ENCODE data around the gene RAB37. TPM values are rescaled to one million over a fixed set of nuclear protein-coding genes. Genes with fewer than 3 reads are reported as not detected.

The RAB37 gene
- total and polyA plus RNA-seq, 2 donors (not counting 1 experiment from before 2014, with no cell fraction given) = 67.6 to 76.8 TPM

DNA sequence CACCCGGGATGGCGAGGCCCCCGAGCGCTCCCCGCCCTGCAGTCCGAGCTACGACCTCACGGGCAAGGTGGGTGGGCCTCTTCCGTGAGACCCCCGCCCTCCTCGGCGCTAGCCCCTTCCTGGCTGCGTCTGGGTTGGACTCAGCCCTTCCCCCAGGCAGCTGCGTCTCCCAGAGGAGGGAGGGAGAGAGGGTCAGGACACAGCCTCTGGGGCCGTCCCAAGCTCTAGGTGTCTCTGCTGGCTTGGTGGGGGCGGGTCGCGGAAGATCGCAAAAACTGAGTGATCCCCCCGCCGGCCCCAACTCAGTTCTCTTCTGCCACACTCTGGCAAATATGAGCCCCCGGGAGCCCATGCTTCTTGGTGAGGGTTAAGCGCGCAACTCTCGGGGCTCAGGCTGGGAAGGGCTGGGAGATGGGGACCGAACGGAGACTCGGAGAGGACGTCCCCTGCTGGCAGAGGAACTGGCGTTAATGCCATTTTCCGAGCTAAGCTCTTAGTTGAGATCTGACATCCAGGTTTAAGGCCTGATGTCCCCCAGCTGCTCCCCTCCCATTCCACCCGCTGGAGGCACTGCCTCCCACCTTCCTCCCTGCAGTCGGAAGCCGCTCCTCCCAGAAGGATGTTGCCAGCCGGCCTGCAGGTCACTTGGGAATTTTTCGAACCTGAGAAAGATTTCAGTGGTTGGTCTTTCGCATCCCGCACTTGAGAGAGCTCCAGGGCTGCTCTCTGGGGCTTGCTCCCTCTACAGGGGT lies 419 bp downstream of the RAB37 start:
- Histone ChIP-seq H3K36me3 (replicated peaks in 1 of 2; ENCODE audit: control extremely low read depth in 1 of 2, control insufficient read depth in 1 of 2, extremely low read depth in 1 of 2, insufficient read depth in 2 of 2, low read length in 1 of 2) (no peaks in the 10 kb centered on the region), H3K27ac (ENCODE audit: low read length in 2 of 2) (peak overlapping the region; percentile 52 to 74), H3K9ac (ENCODE audit: low read length) (peak overlapping the region; percentile 80), H3K4me2 (replicated peaks; ENCODE audit: low read depth, low read length, poor library complexity, severe bottlenecking) (peak overlapping the region; percentile 98), H4K20me1 (ENCODE audit: control insufficient read depth, insufficient read depth, low read length, poor library complexity, severe bottlenecking) (no peaks in the 10 kb centered on the region), H2AFZ (ENCODE audit: insufficient read depth, low read depth, low read length, poor library complexity, severe bottlenecking) (peak overlapping the region; percentile 92), H3K4me3 (ENCODE audit: control extremely low read depth in 1 of 5, extremely low read depth in 1 of 5, insufficient read depth in 1 of 5, low read depth in 2 of 5, low read length in 4 of 5) (peak overlapping the region; percentile 38 to 91 (median 75)), H3K9me3 (ENCODE audit: control extremely low read depth in 1 of 3, control insufficient read depth in 2 of 3, insufficient read depth in 1 of 3, low read length in 2 of 3) (no peaks in the 10 kb centered on the region), H3K79me2 (ENCODE audit: control insufficient read depth, insufficient read depth, low read length) (peaks cover 35% of the 10 kb centered on the region), H3K4me1 (ENCODE audit: control insufficient read depth in 2 of 2, insufficient read depth in 2 of 2, low read length in 2 of 2) (peaks cover 48 to 58% of the 10 kb centered on the region in 2 donors), H3K27me3 (replicated peaks in 1 of 4; ENCODE audit: control extremely low read depth in 1 of 4, control insufficient read depth in 3 of 4, insufficient read depth in 4 of 4, low read length in 3 of 4) (peaks cover 0 to under 1% (median 0%) of the 10 kb centered on the region in 4 experiments)
- H3K4me3 Mint-ChIP-seq = peak overlapping the region; percentile 87
- intact Hi-C loops (cut with micrococcal nuclease) = loop anchor here (1.0 to 5.0 kb wide), 4 partner anchors 11 to 171 kb away; partner anchors contain the start of genes NAT9 and NHERF1
- POLR2A ChIA-PET = interaction anchor here (0.9 to 3.9 kb wide), 8 partner anchors 9 to 80 kb away, joined by 3 to 55 read pairs (median 12); partner anchors contain the start of gene NAT9
- no peaks in the 10 kb centered on the region for H3K27me3 Mint-ChIP-seq
- WGBS (ENCODE audit: insufficient coverage) = under 1% methylated on average over 30 of the region's 38 CpGs
- peak; percentile 76 for DNase-seq
- H3K27ac Mint-ChIP-seq = peak overlapping the region; percentile 94
- ATAC-seq (ENCODE audit: low read depth) = peak; percentile 2
- H3K4me1 Mint-ChIP-seq = peaks cover 49% of the 10 kb centered on the region
- H3K9me3 Mint-ChIP-seq (ENCODE audit: insufficient read depth) = no peaks in the 10 kb centered on the region
- CTCF ChIA-PET = interaction anchor here (0.6 to 5.6 kb wide), 36 partner anchors 9 to 453 kb away, joined by 3 to 344 read pairs (median 6); partner anchors contain the start of genes CD300H and GRIN2C
- TF ChIP-seq, protein P1, sequence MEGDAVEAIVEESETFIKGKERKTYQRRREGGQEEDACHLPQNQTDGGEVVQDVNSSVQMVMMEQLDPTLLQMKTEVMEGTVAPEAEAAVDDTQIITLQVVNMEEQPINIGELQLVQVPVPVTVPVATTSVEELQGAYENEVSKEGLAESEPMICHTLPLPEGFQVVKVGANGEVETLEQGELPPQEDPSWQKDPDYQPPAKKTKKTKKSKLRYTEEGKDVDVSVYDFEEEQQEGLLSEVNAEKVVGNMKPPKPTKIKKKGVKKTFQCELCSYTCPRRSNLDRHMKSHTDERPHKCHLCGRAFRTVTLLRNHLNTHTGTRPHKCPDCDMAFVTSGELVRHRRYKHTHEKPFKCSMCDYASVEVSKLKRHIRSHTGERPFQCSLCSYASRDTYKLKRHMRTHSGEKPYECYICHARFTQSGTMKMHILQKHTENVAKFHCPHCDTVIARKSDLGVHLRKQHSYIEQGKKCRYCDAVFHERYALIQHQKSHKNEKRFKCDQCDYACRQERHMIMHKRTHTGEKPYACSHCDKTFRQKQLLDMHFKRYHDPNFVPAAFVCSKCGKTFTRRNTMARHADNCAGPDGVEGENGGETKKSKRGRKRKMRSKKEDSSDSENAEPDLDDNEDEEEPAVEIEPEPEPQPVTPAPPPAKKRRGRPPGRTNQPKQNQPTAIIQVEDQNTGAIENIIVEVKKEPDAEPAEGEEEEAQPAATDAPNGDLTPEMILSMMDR (IDR thresholded peaks at IDR 0.05) = peak; percentile 58
- no peak for TF ChIP-seq EZH2 (IDR thresholded peaks at IDR 0.05; ENCODE audit: borderline replicate concordance, insufficient read depth, low read depth, low read length, poor library complexity, severe bottlenecking)
